ENCODE data around the gene HDAC9. TPM values are rescaled to one million over a fixed set of nuclear protein-coding genes. Genes with fewer than 3 reads are reported as not detected.

The HDAC9 gene
- polyA plus RNA-seq, 1 of the 3 experiments (the other 2 are of a cell fraction): 11.6 TPM

- Histone ChIP-seq H2AFZ (ENCODE audit: low read depth) (no peak overlapping the region), H3K9ac (no peak overlapping the region), H3K79me2 (ENCODE audit: insufficient read depth) (peaks cover 34% of the 10 kb centered on the region; the same call in 1 of the 2 replicates), H4K20me1 (ENCODE audit: insufficient read depth) (no peaks in the 10 kb centered on the region), H3K9me3 (no peaks in the 10 kb centered on the region), H3K27me3 (ENCODE audit: insufficient read depth) (no peaks in the 10 kb centered on the region), H3F3A (replicated peaks; ENCODE audit: insufficient read depth) (peaks cover 5% of the 10 kb centered on the region), H3K4me2 (no peak overlapping the region), H3K4me3 (ENCODE audit: low read depth in 2 of 2, low read length in 1 of 2) (no peak overlapping the region), H3K27ac (ENCODE audit: low read depth in 2 of 2, low read length in 1 of 2) (no peak overlapping the region), H3K4me1 (ENCODE audit: control insufficient read depth in 1 of 2, insufficient read depth in 2 of 2, low read depth in 1 of 2, low read length in 1 of 2) (peaks cover 10 to 13% of the 10 kb centered on the region in 2 experiments; a peak in 3 of 4 replicates), H3K36me3 (replicated peaks in 1 of 2; ENCODE audit: control insufficient read depth in 1 of 2, insufficient read depth in 2 of 2, low read length in 1 of 2) (peaks cover 0 to 14% of the 10 kb centered on the region in 2 experiments), H3K9me2 (no peaks in the 10 kb centered on the region)
- POLR2A ChIA-PET: no interaction called here
- no peak for DNase-seq
- 98% methylated on average over 1 of the region's 1 CpG for WGBS (ENCODE audit: low lambda C conversion rate)
- CTCF ChIA-PET: interaction anchor here (0.6 to 21.6 kb wide), 12 partner anchors 8 to 803 kb away, joined by 3 to 495 read pairs (median 6); partner anchors contain the start of gene HDAC9
- TF ChIP-seq GABPA (IDR thresholded peaks at IDR 0.05; ENCODE audit: low read depth) (no peak), RXRA (IDR thresholded peaks at IDR 0.05; ENCODE audit: borderline replicate concordance, low read depth) (no peak), ZBTB33 (IDR thresholded peaks at IDR 0.05; ENCODE audit: borderline replicate concordance, low read depth) (no peak), CHD2 (IDR thresholded peaks at IDR 0.05; ENCODE audit: low read length, partially characterized antibody) (no peak), REST (IDR thresholded peaks at IDR 0.05; ENCODE audit: low read depth, low read length) (no peak), MEF2A (IDR thresholded peaks at IDR 0.05; ENCODE audit: borderline replicate concordance, low read depth) (no peak), RFX5 (IDR thresholded peaks at IDR 0.05; ENCODE audit: low read length) (no peak), EP300 (IDR thresholded peaks at IDR 0.05; ENCODE audit: borderline replicate concordance in 1 of 2, low read depth in 1 of 2, low read length in 1 of 2) (no peak), SMC3 (IDR thresholded peaks at IDR 0.05; ENCODE audit: low read depth, low read length) (no peak), NRF1 (IDR thresholded peaks at IDR 0.05; ENCODE audit: low read depth, low read length) (no peak), FOSL2 (IDR thresholded peaks at IDR 0.05; ENCODE audit: borderline replicate concordance, low read depth) (no peak), TEAD4 (IDR thresholded peaks at IDR 0.05; ENCODE audit: borderline replicate concordance, insufficient read depth) (no peak), YY1 (IDR thresholded peaks at IDR 0.05; ENCODE audit: low read depth) (no peak), EZH2phosphoT487 (IDR thresholded peaks at IDR 0.05; ENCODE audit: borderline replicate concordance, low read depth) (no peak), ELF1 (IDR thresholded peaks at IDR 0.05) (no peak), RAD21 (IDR thresholded peaks at IDR 0.05; ENCODE audit: low read length) (no peak), PBX3 (IDR thresholded peaks at IDR 0.05) (no peak), FOXJ3 (CRISPR knock-in tag; IDR thresholded peaks at IDR 0.05) (no peak), CTCF (IDR thresholded peaks at IDR 0.05) (no peak)
Observed at GRCh38 chr7:18572885-18573284, 77.3 kb downstream of the HDAC9 start.

Measured in SK-N-SH (cell line).